IPS-18c (cell line): ENCODE results near the gene LCE2C.

Experiments
- H3K4me3 ChIP-seq: 2 replicates; pipeline ENCODE4 v1.7.0; 2013; ENCODE audit warnings: low read depth, mild to moderate bottlenecking, low read length, moderate library complexity; ENCODE audit not compliant: insufficient read depth
- H3K9me3 ChIP-seq: one replicate; pipeline ENCODE4 v1.6.1; 2013; ENCODE audit warnings: mild to moderate bottlenecking, low read length, moderate library complexity; ENCODE audit not compliant: control insufficient read depth, insufficient read depth

LCE2C gene

DNA sequence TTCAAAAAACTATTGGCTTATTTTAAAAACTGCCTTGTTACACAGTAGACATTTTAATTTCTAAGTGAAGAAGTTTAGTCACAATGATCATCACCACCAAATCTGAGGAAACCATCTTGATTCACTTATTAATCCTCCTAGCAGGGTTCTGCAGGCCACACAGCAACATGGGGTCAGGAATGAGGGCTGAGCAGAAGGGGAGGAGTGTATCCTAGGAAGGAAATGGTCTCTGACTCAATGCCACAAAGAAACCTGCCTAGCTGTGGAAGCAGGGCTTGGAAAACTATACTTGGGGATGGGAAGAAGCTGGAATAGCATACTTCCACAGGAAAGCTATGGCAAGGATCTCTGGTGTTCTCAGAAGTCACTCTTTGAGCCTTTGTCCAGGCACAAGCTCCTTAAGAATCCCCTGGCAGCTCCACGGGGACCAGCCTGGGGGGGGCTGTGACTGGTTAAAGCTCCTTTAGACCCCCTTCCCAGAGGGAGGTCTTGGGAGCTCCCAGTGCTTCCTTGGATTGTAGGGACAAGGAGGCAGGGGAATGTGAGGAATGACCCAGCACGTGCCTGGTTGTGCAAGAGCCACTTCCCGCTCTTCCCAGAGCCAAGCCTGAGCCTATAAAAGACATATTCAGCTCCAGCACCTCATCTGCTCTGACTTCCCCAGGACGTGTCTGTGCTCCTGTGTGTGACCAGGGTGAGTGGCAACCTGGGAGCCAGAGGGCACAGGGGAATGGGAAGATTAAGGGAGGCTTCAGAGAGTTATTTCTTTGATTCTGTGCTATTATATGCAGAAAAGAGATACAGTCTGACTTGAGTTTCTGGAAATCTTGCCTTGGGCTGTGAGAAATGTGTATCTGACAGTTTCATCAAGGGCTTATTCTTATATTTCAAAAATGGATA, 22.9 kb downstream of the LCE2C start, which contains the start of gene LCE2A:
Gene LCE2A (plus strand): TSS at position 645 of the 900 bp plus-strand sequence. CDS start 557 bp downstream, outside the sequence.
- Histone ChIP-seq H3K9me3 (peaks cover 10% of the 10 kb centered on the region), H3K4me3 (no peak within 1 kb of the TSS)

DNA sequence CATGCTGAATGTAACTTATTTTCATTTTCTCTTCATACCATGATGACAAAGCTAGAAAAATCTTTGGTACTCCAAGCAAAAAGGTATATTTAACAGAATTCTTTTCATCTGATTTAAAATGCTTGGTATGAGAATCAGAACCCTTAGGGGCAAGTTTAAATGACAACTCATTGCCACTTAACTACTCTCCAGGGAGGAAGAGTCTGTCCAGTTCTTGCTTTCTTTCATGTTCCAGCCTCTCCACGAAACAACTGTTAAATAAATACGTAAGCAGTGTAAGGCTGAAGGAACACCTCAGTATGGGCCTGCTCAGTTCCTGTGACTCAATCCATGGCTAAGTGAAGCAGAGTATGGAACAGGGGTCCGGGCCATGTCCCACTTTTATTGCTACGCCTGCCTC, 24.7 kb downstream of the LCE2C start:
- H3K9me3 ChIP-seq = peaks cover 10% of the 10 kb centered on the region
- no peak overlapping the region for H3K4me3 ChIP-seq

DNA sequence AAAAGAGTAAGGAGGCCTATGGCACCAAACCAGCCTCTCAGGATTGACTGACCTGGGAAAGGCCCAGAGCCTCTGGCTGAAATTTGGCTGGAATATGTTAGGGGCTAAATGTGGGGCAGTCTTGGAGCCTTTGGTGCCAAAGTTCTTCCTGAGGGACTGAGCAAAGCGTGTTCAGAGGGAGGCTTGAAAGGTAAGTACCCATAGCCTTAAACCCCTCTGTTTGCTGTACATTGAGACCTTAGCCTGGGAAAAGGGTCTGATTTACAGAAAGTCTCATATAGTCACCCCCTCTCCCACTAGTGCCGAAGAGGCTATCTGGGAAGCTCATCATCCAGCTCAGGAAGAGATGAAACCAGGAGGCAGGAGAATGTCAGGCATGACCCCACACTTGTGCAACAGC, 32.8 kb downstream of the LCE2C start, which contains the start of gene LCE4A:
Gene LCE4A (plus strand): TSS at position 301 of the 400 bp plus-strand sequence. CDS start 916 bp downstream, outside the sequence.
- Histone ChIP-seq H3K4me3 (no peak within 1 kb of the TSS), H3K9me3 (peaks cover 11% of the 10 kb centered on the region)

DNA sequence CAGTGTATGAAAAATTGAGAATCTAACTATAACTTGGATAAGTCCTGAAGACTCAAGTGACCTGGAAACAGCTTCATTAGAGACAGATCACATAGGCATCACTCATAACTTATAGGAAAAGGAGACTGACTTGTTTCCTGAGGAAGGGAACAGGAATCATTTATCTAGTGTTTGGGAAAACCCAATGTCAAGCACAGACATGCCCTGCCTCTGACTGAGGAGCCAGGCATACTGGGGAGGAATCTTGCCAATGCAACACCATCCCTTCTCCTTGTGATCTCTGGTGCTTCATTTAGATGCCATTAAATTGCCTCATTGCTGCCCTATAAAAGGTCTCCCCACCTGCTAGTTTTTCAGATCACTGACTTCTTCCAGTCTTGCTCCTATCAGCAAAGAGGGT, 43.2 kb downstream of the LCE2C start:
- no peak overlapping the region for H3K4me3 ChIP-seq
- H3K9me3 ChIP-seq = peaks cover 7% of the 10 kb centered on the region

DNA sequence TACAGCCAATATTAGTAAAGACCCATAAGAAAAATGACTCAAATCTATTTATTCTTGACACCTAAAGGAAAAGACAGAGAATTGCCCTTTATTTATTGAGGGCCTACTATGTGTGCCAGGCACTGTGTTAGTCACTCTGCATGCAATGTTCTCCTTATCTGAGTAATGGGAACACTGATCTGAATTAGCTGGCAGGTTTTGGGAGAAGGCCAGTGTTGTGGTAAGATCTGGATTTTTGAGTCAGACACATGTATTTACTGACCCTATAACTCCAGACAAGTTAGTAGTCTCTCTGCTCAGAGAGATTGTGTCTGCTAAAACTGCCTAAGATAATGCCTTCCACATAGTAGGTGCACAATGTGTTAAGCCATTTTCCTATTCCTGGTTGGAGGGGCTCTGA, 50.2 kb downstream of the LCE2C start:
- no peaks in the 10 kb centered on the region for H3K9me3 ChIP-seq

More for the DNA sequence above, 50.2 kb downstream of the LCE2C start:
- no peak overlapping the region for H3K4me3 ChIP-seq
